Measurements from ENCODE around the gene TULP3. TPM values are rescaled to one million over a fixed set of nuclear protein-coding genes. Genes with fewer than 3 reads are reported as not detected.
"Not testable (repeated sequence)": the region's sequence is repeated elsewhere in the genome, so short reads cannot be mapped to it uniquely, and the experiment has no call there.

Gene TULP3
- polyA plus RNA-seq, 6 donors from 2014 or later: 0.83 to 11.2 (median 9.0) TPM

GRCh38 chr12:2858334-2858733 is 32.4 kb upstream of the TULP3 start:
- DNase-seq: no peak
- no peak overlapping the region for H3K27ac Mint-ChIP-seq

GRCh38 chr12:2858944-2859421 is 31.7 kb upstream of the TULP3 start:
- Mint-ChIP-seq H3K4me3 (no peak overlapping the region), H3K27ac (peak overlapping the region in 1 of 6 donors; percentile 14), H3K9me3 (no peaks in the 10 kb centered on the region), H3K27me3 (no peaks in the 10 kb centered on the region), H3K4me1 (peaks cover 0 to 4% (median 0%) of the 10 kb centered on the region in 3 donors), H3K36me3 (no peaks in the 10 kb centered on the region)
- ATAC-seq (ENCODE audit: low read depth in 2 of 2) (no peak), DNase-seq (no peak)

More at GRCh38 chr12:2858334-2858733, 32.4 kb upstream of the TULP3 start:
- Mint-ChIP-seq H3K36me3 (no peaks in the 10 kb centered on the region), H3K4me1 (peaks cover 0 to 4% (median 4%) of the 10 kb centered on the region in 3 donors), H3K9me3 (no peaks in the 10 kb centered on the region), H3K4me3 (no peak overlapping the region), H3K27me3 (no peaks in the 10 kb centered on the region)
- no peak for ATAC-seq (ENCODE audit: low read depth in 2 of 2)

- Mint-ChIP-seq H3K36me3 (no peaks in the 10 kb centered on the region), H3K27ac (peak overlapping the region in 1 of 6 donors; percentile 81), H3K4me3 (no peak overlapping the region), H3K9me3 (no peaks in the 10 kb centered on the region), H3K4me1 (peaks cover 0 to 4% (median 0%) of the 10 kb centered on the region in 3 donors), H3K27me3 (no peaks in the 10 kb centered on the region)
- DNase-seq (no peak), ATAC-seq (ENCODE audit: low read depth in 2 of 2) (no peak)
These were observed 30.5 kb upstream of the TULP3 start for GRCh38 chr12:2860170-2860569.

DNA sequence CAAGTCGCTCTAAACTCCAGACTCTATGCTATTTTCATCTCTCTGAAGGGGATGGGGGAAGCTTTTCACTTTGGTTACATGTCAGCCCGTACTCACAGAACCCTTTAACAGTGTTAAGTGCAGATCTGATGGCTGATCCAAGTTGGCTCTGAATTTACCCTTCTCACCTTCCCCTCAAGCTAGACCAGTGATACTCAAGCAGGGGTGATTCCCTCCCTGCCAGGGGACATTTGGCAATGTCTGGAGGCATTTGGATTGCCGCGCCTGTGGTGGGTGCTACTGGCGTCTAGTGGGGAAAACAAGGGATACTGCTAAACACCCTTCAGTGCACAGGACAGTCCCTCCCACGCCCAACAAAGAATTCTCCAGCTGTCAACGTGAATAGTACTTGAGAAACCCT is 27.8 kb upstream of the TULP3 start:
- ATAC-seq (ENCODE audit: low read depth in 2 of 2): no peak
- H3K9me3 Mint-ChIP-seq: no peaks in the 10 kb centered on the region

DNA sequence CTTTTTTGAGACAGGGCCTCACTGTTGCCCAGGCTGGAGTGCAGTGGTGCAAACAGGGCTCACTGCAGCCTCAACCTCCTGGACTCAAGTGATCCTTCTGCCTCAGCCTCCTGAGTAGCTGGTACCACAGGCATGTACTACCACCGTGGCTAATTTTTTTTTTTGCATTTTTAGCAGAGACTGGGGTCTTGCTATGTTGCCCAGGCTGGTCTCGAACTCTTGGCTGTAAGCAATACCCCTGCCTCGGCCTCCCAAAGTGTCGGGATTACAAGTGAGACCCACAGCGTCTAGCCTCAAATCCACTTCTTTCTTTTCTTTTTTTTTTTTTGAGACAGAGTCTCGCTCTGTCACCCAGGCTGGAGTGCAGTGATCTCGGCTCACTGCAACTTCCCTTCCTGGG is 27.3 kb upstream of the TULP3 start:
- DNase-seq; ATAC-seq (ENCODE audit: low read depth in 2 of 2); H3K4me1 Mint-ChIP-seq; H3K4me3 Mint-ChIP-seq; H3K9me3 Mint-ChIP-seq; H3K27me3 Mint-ChIP-seq; H3K36me3 Mint-ChIP-seq: not testable (repeated sequence)
- peak overlapping the region in 1 of 6 donors; percentile 78 for H3K27ac Mint-ChIP-seq

More for the DNA sequence above, 27.8 kb upstream of the TULP3 start:
- Mint-ChIP-seq H3K36me3 (no peaks in the 10 kb centered on the region), H3K4me3 (no peak overlapping the region), H3K27me3 (no peaks in the 10 kb centered on the region), H3K27ac (no peak overlapping the region), H3K4me1 (no peaks in the 10 kb centered on the region)
- DNase-seq: no peak

DNA sequence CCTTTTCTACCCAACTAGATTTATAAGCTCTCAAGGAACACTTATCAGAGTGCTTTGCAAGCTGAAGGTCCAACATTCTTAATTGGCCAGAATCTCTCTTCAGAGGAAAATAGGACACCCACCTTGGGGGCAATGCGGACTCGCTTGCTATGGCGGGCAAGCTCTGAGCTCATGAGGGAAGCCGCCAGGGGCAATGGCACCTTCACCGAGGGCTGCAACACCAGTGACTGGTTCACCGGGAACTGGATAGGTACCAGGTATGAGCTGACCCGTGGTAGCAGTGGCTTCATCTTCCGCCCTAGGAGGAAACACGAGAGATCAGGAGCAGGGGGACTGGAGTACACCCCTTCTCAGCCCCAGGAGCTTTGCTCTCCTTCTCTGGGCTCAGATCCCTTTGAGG is 26.5 kb upstream of the TULP3 start:
- Mint-ChIP-seq H3K4me3 (no peak overlapping the region), H3K27ac (peak overlapping the region in 2 of 6 donors; percentile 3 to 93), H3K36me3 (no peaks in the 10 kb centered on the region), H3K27me3 (no peaks in the 10 kb centered on the region), H3K4me1 (no peaks in the 10 kb centered on the region), H3K9me3 (no peaks in the 10 kb centered on the region)
- DNase-seq (no peak), ATAC-seq (ENCODE audit: low read depth in 2 of 2) (no peak)

DNA sequence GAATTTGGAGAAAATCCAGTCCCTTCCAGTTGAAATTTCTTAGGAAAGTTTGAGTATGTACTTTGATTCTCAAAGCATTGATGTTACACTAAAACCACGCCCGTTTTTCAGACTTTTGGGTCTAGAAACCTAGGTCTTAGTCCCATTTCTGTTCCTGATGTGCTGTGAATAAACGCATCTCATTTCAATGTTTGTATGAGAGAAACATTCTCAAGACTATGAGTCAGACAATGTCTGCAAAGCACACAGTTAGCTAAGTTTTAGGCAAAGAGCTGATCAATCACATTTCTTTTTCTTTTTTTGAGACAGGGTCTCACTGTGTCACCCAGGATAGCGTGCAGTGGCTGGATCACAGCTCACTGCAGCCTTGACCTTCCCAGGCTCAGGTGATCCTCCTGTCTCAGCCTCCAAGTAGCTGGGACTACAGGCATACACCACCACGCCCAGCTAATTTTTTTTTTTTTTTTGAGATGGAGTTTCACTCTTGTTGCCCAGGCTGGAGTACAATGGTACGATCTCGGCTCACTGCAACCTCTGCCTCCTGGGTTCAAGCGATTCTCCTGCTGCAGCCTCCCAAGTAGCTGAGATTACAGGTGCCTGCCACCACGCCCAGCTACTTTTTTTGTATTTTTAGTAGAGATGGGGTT is 21.6 kb upstream of the TULP3 start:
- not testable (repeated sequence) for H3K9me3 Mint-ChIP-seq; ATAC-seq (ENCODE audit: low read depth in 2 of 2); H3K4me1 Mint-ChIP-seq; H3K27me3 Mint-ChIP-seq; H3K4me3 Mint-ChIP-seq; H3K27ac Mint-ChIP-seq; DNase-seq; H3K36me3 Mint-ChIP-seq

DNA sequence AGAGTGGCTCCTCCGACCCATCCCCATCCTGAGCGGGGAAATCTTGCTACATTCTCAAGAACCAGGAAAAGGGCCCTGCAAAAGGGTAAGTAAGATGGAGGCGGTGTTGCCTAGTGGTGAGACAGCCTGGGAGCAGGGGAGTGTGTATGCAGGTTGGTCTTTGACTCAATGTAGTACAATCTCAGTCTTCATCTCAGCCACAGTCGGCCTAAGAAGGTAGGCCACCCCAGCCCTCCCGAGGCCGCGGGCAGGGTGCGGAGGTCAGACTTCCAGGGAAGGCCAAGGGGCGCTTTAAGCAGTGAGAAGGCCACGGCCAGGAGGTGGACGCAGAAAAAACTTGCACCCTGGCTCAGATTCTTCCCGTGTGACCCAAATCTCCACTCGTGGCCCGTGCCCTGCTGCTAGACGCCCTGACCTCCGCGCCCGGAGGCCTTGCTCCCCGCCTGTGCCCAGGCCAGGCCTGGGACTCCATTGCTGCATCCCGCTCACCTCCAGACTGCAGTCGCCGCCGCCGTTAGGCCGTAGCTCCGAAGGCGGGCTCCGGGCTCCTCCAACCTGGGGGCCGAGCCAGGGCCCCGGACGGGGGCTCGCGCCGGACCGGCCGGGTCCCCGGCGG is 14.2 kb upstream of the TULP3 start:
- no peak for DNase-seq
- H3K9me3 Mint-ChIP-seq: no peaks in the 10 kb centered on the region
- H3K36me3 Mint-ChIP-seq: no peaks in the 10 kb centered on the region
- H3K4me1 Mint-ChIP-seq: peaks cover 15 to 28% (median 20%) of the 10 kb centered on the region in 3 donors
- no peaks in the 10 kb centered on the region for H3K27me3 Mint-ChIP-seq
- peak overlapping the region; percentile 44 to 94 (median 88) for H3K4me3 Mint-ChIP-seq
- peak overlapping the region in 5 of 6 donors; percentile 84 to 95 (median 86) for H3K27ac Mint-ChIP-seq
- peak; percentile 28 to 32 for ATAC-seq (ENCODE audit: low read depth in 2 of 2)

DNA sequence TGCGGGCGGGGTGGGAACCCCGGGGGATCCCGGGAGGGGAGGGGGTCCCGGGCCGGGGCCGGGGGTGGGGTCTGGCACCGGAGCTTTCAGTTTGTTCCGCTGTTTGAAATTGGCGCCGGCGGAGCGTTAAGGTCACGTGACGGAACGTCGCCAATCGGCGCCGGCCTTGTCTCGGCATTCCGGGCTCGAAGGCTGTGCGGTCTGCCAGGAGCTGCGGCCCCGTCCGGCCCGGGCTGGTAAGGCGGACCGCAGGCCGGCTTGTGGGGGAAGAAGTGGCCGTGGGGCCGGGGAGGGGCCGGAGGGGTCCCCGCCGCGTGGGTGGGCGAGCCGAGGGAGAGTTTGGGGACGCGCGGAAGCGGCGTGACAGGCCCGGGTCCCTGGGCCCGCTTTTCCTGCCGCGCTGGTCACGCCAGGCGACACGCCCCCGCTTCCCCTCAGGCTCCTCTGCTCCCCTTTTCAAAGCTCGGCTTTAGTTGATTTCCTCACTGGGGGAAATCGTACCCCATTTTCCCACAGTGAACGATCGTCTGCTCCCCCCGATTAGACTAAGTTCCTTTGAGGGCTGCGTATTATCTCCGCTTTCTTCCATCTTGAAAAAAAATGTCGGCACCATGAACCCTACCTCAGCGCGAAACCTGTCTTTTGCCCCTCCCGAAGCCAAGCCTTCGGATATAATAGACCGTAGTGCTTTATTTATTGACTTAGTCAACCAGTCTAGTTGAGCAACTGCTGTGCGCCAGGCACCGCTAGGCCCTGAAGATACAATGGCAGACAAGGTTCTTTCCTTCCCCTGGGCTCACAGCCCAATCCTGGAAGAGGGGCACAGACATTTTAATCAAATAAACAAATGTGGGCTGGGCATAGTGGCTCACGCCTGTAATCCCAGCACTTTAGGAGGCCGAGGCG is 13.4 kb upstream of the TULP3 start, which contains the start of the genes FOXM1 and RHNO1:
Gene FOXM1 (minus strand): TSS at position 128 of the 906 bp plus-strand sequence. CDS start 2,696 bp downstream, outside the sequence.
Gene RHNO1 (plus strand): TSS at position 177 of the 906 bp plus-strand sequence. CDS start 8,144 bp downstream, outside the sequence.
- Mint-ChIP-seq H3K4me1 (peaks cover 15 to 28% (median 24%) of the 10 kb centered on the region in 3 donors), H3K9me3 (no peaks in the 10 kb centered on the region), H3K27ac (peak within 1 kb of the TSS; percentile 85 to 98 (median 96)), H3K36me3 (no peaks in the 10 kb centered on the region), H3K4me3 (peak within 1 kb of the TSS; percentile 86 to 99 (median 95)), H3K27me3 (no peaks in the 10 kb centered on the region)
- peak; percentile 85 for DNase-seq
- ATAC-seq (ENCODE audit: low read depth in 2 of 2): peak; percentile 77 to 80

DNA sequence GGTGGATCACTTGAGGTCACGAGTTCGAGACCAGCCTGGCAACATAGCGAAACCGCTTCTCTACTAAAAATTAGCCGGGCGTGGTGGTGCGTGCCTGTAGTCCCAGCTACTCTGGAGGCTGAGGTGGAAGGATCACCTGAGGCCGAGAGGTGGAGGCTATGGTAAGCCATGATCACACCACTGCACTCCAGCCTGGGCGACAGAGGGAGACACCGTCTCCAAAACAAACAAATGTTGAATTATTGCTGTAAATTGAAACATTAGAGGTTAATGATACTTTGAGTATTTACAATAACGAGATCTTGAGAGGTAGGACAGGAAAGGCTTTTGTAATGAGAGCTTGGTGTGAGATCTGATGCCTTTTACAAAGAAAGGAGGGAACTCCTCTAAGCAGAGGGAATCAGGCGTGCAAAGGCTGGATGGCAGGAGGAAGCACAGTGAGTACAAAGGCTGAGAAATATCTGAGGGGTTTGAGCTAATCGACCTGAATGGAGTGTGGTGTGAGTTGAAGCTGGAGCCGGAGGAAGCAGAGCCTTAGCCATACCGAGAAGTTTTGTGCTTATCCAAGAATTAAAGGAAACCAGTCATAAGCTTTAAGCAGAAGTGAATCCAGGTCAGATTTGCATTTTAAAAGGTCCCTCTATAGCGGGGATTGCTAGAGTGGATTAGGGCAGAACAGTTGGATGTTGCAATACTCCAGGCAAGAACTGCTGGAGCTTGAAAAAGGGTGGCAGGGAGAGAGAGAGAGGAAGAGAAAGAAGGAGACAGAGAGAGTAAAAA is 12.5 kb upstream of the TULP3 start:
- peaks cover 15 to 28% (median 24%) of the 10 kb centered on the region in 3 donors for H3K4me1 Mint-ChIP-seq
- DNase-seq: peak; percentile 53
- peak; percentile 71 to 75 for ATAC-seq (ENCODE audit: low read depth in 2 of 2)
- H3K9me3 Mint-ChIP-seq: no peaks in the 10 kb centered on the region
- H3K36me3 Mint-ChIP-seq: no peaks in the 10 kb centered on the region
- peak overlapping the region; percentile 64 to 98 (median 96) for H3K27ac Mint-ChIP-seq
- no peaks in the 10 kb centered on the region for H3K27me3 Mint-ChIP-seq
- peak overlapping the region; percentile 86 to 99 (median 95) for H3K4me3 Mint-ChIP-seq

DNA sequence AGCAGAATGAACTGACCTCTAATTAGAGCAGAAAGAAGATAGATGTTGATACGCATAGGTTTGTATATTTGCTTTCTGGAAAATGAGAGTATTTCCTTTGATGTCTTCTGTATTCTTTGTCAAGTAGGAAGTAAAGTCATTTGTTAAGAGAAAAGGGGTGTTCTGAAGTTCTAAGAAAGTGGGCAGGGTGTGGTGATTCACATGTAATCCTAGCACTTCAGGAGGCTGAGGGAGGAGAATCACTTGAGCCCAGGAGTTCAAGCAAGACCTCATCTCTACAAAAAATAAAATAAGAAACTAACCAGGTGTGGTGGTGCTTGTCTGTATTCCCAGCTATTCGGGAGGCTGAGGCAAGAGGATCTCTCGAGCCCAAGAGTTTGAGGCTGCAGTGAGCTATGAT is 10.8 kb upstream of the TULP3 start:
- no peak for DNase-seq
- H3K27me3 Mint-ChIP-seq: no peaks in the 10 kb centered on the region
- H3K4me3 Mint-ChIP-seq: peak overlapping the region in 1 of 8 donors; percentile 63
- H3K36me3 Mint-ChIP-seq: no peaks in the 10 kb centered on the region
- ATAC-seq (ENCODE audit: low read depth in 2 of 2): no peak
- no peak overlapping the region for H3K27ac Mint-ChIP-seq
- H3K4me1 Mint-ChIP-seq: peaks cover 27 to 33% (median 28%) of the 10 kb centered on the region in 3 donors
- no peaks in the 10 kb centered on the region for H3K9me3 Mint-ChIP-seq

DNA sequence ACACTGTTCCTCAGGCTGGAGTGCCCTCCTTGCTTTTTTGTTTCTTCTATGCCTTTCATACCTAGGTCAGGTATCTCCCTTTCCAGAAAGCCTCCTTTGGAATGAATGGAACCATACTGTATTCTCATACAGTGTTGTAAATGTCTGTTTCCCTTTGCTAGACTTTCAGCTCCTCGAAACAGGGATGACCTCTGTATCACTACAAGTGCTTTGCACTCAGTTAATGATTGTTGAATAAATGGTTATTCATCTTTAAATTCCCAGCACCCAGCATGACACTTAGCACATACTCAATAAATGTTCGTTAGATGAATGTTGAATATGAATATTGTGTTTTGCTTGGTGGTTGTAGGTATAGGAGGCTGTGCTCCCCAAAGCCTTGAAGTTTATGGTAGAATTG is 5.9 kb upstream of the TULP3 start:
- H3K4me3 Mint-ChIP-seq: peak overlapping the region in 2 of 8 donors; percentile 6 to 51
- H3K27ac Mint-ChIP-seq: peak overlapping the region in 3 of 6 donors; percentile 84 to 88 (median 88)
- ATAC-seq (ENCODE audit: low read depth in 2 of 2) (no peak), DNase-seq (no peak)
- H3K27me3 Mint-ChIP-seq: no peaks in the 10 kb centered on the region
- no peaks in the 10 kb centered on the region for H3K36me3 Mint-ChIP-seq
- H3K9me3 Mint-ChIP-seq: no peaks in the 10 kb centered on the region
- peaks cover 21 to 29% (median 28%) of the 10 kb centered on the region in 3 donors for H3K4me1 Mint-ChIP-seq

Measured in naive B cell (primary cell).